ENCODE data around the gene RAD18.

RAD18 gene

DNA sequence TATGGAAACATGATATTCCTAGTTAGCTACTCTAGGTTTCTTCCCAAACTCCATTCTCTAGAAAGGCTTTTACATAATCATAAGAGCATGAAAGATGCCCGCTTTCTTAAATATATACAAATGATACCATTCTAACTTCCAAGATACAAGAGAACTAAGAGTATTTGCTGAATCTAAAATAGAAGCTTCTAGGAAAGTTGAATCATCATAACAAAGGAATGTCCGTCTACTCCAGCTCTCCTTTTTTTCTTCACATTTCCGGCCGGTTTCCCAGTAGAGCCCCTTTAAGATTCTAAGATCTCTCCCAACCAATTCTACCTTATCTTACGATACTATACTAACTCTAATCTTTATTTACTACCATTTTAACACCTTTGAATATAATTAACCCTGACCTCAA is 60.1 kb downstream of the RAD18 start:
- no peak for TF ChIP-seq SIN3A (IDR thresholded peaks at IDR 0.05; ENCODE audit: borderline replicate concordance, insufficient read depth, low read length)
- no peak for TF ChIP-seq POLR2AphosphoS5 (IDR thresholded peaks at IDR 0.05; ENCODE audit: low read depth, low read length)
- TF ChIP-seq, protein P1, sequence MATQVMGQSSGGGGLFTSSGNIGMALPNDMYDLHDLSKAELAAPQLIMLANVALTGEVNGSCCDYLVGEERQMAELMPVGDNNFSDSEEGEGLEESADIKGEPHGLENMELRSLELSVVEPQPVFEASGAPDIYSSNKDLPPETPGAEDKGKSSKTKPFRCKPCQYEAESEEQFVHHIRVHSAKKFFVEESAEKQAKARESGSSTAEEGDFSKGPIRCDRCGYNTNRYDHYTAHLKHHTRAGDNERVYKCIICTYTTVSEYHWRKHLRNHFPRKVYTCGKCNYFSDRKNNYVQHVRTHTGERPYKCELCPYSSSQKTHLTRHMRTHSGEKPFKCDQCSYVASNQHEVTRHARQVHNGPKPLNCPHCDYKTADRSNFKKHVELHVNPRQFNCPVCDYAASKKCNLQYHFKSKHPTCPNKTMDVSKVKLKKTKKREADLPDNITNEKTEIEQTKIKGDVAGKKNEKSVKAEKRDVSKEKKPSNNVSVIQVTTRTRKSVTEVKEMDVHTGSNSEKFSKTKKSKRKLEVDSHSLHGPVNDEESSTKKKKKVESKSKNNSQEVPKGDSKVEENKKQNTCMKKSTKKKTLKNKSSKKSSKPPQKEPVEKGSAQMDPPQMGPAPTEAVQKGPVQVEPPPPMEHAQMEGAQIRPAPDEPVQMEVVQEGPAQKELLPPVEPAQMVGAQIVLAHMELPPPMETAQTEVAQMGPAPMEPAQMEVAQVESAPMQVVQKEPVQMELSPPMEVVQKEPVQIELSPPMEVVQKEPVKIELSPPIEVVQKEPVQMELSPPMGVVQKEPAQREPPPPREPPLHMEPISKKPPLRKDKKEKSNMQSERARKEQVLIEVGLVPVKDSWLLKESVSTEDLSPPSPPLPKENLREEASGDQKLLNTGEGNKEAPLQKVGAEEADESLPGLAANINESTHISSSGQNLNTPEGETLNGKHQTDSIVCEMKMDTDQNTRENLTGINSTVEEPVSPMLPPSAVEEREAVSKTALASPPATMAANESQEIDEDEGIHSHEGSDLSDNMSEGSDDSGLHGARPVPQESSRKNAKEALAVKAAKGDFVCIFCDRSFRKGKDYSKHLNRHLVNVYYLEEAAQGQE (IDR thresholded peaks at IDR 0.05; ENCODE audit: insufficient read depth in 1 of 2, low read depth in 2 of 2, low read length in 2 of 2), result no peak
- no peak for TF ChIP-seq FOXP2 (optimal IDR thresholded peaks at IDR 0.05; ENCODE audit: borderline replicate concordance, extremely low read depth, extremely low read length, insufficient read depth)
- TF ChIP-seq TAF1 (IDR thresholded peaks at IDR 0.05; ENCODE audit: borderline replicate concordance, insufficient read depth, low read length), result no peak

DNA sequence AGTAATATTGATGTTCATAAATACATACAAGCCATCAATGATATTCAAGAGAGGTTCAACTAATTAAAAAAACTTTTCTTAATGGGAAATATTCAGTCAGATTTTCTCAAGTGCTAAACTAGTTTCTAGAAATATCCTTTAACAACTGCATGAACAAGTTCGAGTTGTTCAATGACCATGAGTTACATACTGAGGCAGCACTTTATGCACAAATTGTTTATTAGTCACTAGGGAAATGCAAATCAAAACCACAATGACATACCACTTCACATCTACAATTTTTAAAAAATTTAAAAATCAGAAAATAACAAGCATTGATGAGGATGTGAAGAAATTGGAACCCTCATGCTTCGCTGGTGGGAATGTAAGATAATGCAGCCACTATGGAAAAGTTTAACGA is 62.4 kb downstream of the RAD18 start:
- TF ChIP-seq FOXP2 (optimal IDR thresholded peaks at IDR 0.05; ENCODE audit: borderline replicate concordance, extremely low read depth, extremely low read length, insufficient read depth) (no peak), POLR2AphosphoS5 (IDR thresholded peaks at IDR 0.05; ENCODE audit: low read depth, low read length) (no peak), SIN3A (IDR thresholded peaks at IDR 0.05; ENCODE audit: borderline replicate concordance, insufficient read depth, low read length) (no peak), TAF1 (IDR thresholded peaks at IDR 0.05; ENCODE audit: borderline replicate concordance, insufficient read depth, low read length) (no peak)
- TF ChIP-seq, protein P1 (IDR thresholded peaks at IDR 0.05; ENCODE audit: insufficient read depth in 1 of 2, low read depth in 2 of 2, low read length in 2 of 2), result no peak

DNA sequence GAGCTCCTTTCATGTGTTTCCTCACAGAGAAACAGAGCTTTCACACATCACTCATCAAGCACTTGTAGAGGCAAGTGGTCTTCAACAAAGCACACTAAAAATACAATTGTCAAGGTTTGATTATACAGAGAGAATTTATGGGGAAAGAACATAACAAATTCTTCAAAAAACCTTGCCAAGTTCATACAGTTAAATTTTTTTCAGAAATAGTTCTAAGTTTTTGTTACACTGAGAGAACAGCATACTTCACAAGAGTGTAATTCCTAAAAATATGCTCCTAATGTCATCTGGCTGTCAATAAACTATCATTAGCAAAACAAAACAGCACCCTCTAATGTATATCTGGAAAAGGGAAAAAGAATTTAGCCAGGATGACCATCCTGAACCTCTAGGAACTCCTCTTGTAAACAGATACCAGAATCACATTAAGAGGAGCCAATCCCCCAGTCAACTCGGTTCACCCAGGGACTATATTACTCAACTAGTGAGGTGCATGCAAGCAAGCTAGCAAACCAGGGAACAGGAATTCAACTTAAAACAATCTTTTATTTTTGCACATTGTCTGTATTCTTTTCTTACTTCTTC is 63.3 kb downstream of the RAD18 start:
- TF ChIP-seq POLR2AphosphoS5 (IDR thresholded peaks at IDR 0.05; ENCODE audit: low read depth, low read length) (no peak), FOXP2 (optimal IDR thresholded peaks at IDR 0.05; ENCODE audit: borderline replicate concordance, extremely low read depth, extremely low read length, insufficient read depth) (no peak), SIN3A (IDR thresholded peaks at IDR 0.05; ENCODE audit: borderline replicate concordance, insufficient read depth, low read length) (no peak), TAF1 (IDR thresholded peaks at IDR 0.05; ENCODE audit: borderline replicate concordance, insufficient read depth, low read length) (no peak)
- TF ChIP-seq, protein P1 (IDR thresholded peaks at IDR 0.05; ENCODE audit: insufficient read depth in 1 of 2, low read depth in 2 of 2, low read length in 2 of 2), result no peak

DNA sequence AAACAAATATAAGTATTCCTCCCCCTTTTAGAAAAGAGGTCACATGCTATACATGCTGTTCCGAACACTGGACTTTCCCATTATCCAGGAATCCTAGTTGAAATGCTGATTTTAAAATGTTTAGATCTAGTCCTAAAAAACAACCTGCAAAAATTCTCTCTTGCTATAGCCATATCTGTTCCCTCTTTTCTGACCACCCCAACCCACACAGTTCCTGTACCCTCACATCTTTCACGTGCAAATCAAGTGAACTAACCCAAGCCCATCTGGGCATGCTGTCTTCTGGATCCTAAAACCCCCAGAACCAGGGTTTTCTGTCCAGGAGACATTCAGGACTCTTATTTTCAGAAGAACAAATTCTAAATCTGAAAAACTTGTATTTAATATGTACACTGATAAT is 67.4 kb downstream of the RAD18 start:
- no peak for TF ChIP-seq TAF1 (IDR thresholded peaks at IDR 0.05; ENCODE audit: borderline replicate concordance, insufficient read depth, low read length)
- TF ChIP-seq POLR2AphosphoS5 (IDR thresholded peaks at IDR 0.05; ENCODE audit: low read depth, low read length), result no peak
- no peak for TF ChIP-seq SIN3A (IDR thresholded peaks at IDR 0.05; ENCODE audit: borderline replicate concordance, insufficient read depth, low read length)
- TF ChIP-seq FOXP2 (optimal IDR thresholded peaks at IDR 0.05; ENCODE audit: borderline replicate concordance, extremely low read depth, extremely low read length, insufficient read depth), result no peak
- TF ChIP-seq, protein P1 (IDR thresholded peaks at IDR 0.05; ENCODE audit: insufficient read depth in 1 of 2, low read depth in 2 of 2, low read length in 2 of 2), result no peak
